Mesenchymal stem cell (in vitro differentiated cells and primary cell): Measurements from ENCODE around the gene SUSD5.
"Not testable (repeated sequence)": the region's sequence is repeated elsewhere in the genome, so short reads cannot be mapped to it uniquely, and the experiment has no call there.

ENCODE experiments used
- DNase-seq: peaks from one replicate; pipeline ENCODE4 v3.0.0-alpha.2; 2013
- H2AFZ ChIP-seq: one replicate; pipeline ENCODE4 v1.6.1; 2013; ENCODE audit warnings: low read depth, mild to moderate bottlenecking, control low read depth, inconsistent platforms, low read length, moderate library complexity
- H2AK5ac ChIP-seq: 2 replicates; pipeline ENCODE4 v1.6.1; 2013; ENCODE audit warnings: low read length, moderate library complexity, mild to moderate bottlenecking, inconsistent platforms; ENCODE audit not compliant: severe bottlenecking
- H2BK120ac ChIP-seq: one replicate; pipeline ENCODE4 v1.6.1; 2013; ENCODE audit warnings: low read depth, mild to moderate bottlenecking, inconsistent platforms, low read length, moderate library complexity
- H2BK12ac ChIP-seq, 2 experiments: one replicate each; pipeline ENCODE4 v1.6.1; 2013; ENCODE audit warnings: inconsistent platforms in 2 of 2, low read length in 2 of 2, mild to moderate bottlenecking in 2 of 2, moderate library complexity in 2 of 2, control low read depth in 1 of 2
- H2BK15ac ChIP-seq: one replicate; pipeline ENCODE4 v1.6.1; 2013; ENCODE audit warnings: mild to moderate bottlenecking, low read depth, inconsistent platforms; ENCODE audit not compliant: poor library complexity, severe bottlenecking
- H2BK5ac ChIP-seq: 2 replicates; pipeline ENCODE4 v1.6.1; 2013; ENCODE audit warnings: low read depth, mild to moderate bottlenecking, low read length, control low read depth, inconsistent platforms; ENCODE audit not compliant: poor library complexity, severe bottlenecking
- H3K14ac ChIP-seq, 2 experiments: one replicate each; pipeline ENCODE4 v1.6.1; 2013; ENCODE audit warnings: inconsistent platforms in 2 of 2, low read length in 2 of 2, control low read depth in 1 of 2, mild to moderate bottlenecking in 1 of 2, moderate library complexity in 1 of 2
- H3K18ac ChIP-seq, 2 experiments: one replicate each; pipeline ENCODE4 v1.6.1; 2013; ENCODE audit warnings: inconsistent platforms in 2 of 2, low read length in 2 of 2, control low read depth in 1 of 2, low read depth in 1 of 2, mild to moderate bottlenecking in 1 of 2
- H3K23ac ChIP-seq, 2 experiments: one replicate each; pipeline ENCODE4 v1.6.1; 2013; ENCODE audit warnings: inconsistent platforms in 2 of 2, low read length in 2 of 2, mild to moderate bottlenecking in 2 of 2, moderate library complexity in 2 of 2, control low read depth in 1 of 2
- H3K27ac ChIP-seq: 2 replicates; pipeline ENCODE4 v1.5.1; 2013; ENCODE audit warnings: mild to moderate bottlenecking, moderate library complexity, low read length, control low read depth, inconsistent platforms; ENCODE audit not compliant: poor library complexity, severe bottlenecking
- H3K27me3 ChIP-seq, 2 experiments: 2 replicates each; pipeline versions ENCODE4 v1.6.1 to v1.7.0; 2013; ENCODE audit warnings: low read length in 2 of 2, mild to moderate bottlenecking in 2 of 2, moderate library complexity in 2 of 2, control low read depth in 1 of 2, inconsistent platforms in 1 of 2; ENCODE audit not compliant: control insufficient read depth in 1 of 2, insufficient read depth in 1 of 2
- H3K36me3 ChIP-seq, 2 experiments: 2 replicates each; pipeline versions ENCODE4 v1.6.1 to v1.7.0; 2013; ENCODE audit warnings: low read length in 2 of 2, control low read depth in 1 of 2, inconsistent platforms in 1 of 2, low read depth in 1 of 2, mild to moderate bottlenecking in 1 of 2; ENCODE audit not compliant: insufficient read depth in 2 of 2, control insufficient read depth in 1 of 2
- H3K4ac ChIP-seq, 2 experiments: one replicate each; pipeline ENCODE4 v1.6.1; 2013; ENCODE audit warnings: inconsistent platforms in 2 of 2, low read length in 2 of 2, mild to moderate bottlenecking in 2 of 2, moderate library complexity in 2 of 2, control low read depth in 1 of 2, low read depth in 1 of 2
- H3K4me1 ChIP-seq: 2 replicates; pipeline ENCODE4 v1.6.1; 2013; ENCODE audit warnings: low read depth, low read length, control low read depth; ENCODE audit not compliant: control insufficient read depth, insufficient read depth
- H3K4me2 ChIP-seq: 2 replicates; pipeline ENCODE4 v1.6.1; 2013; ENCODE audit warnings: low read length, mild to moderate bottlenecking, inconsistent platforms; ENCODE audit not compliant: poor library complexity, severe bottlenecking
- H3K4me3 ChIP-seq, 2 experiments: 2 replicates each; pipeline versions ENCODE4 v1.5.1 to v1.7.0; 2013; ENCODE audit warnings: low read length in 2 of 2, mild to moderate bottlenecking in 2 of 2, control low read depth in 1 of 2, low read depth in 1 of 2; ENCODE audit not compliant: insufficient read depth in 1 of 2
- H3K79me1 ChIP-seq: replicated peaks from 2 replicates; pipeline ENCODE4 v1.6.1; 2013; ENCODE audit warnings: mild to moderate bottlenecking, control low read depth, low read length, inconsistent platforms; ENCODE audit not compliant: poor library complexity, severe bottlenecking
- H3K9ac ChIP-seq: 2 replicates; pipeline ENCODE4 v1.7.0; 2013; ENCODE audit warnings: mild to moderate bottlenecking, low read length, moderate library complexity
- H3K9me3 ChIP-seq: 2 replicates; pipeline ENCODE4 v1.7.0; 2013; ENCODE audit warnings: mild to moderate bottlenecking, low read length; ENCODE audit not compliant: control insufficient read depth
- H4K8ac ChIP-seq: one replicate; pipeline ENCODE4 v1.6.1; 2013; ENCODE audit warnings: inconsistent platforms, mild to moderate bottlenecking, low read length, moderate library complexity
- H4K91ac ChIP-seq: one replicate; pipeline ENCODE4 v1.6.1; 2013; ENCODE audit warnings: mild to moderate bottlenecking, low read length, inconsistent platforms
- WGBS: methylation state at CpG from one replicate; pipeline ENCODE4 v1.1.7; 2013; ENCODE audit warnings: mixed read lengths; 5-methylcytosine and 5-hydroxymethylcytosine counted together

The SUSD5 gene

GRCh38 chr3:33187368-33187634 lies 31.3 kb downstream of the SUSD5 start:
- Histone ChIP-seq H2BK120ac (no peak overlapping the region), H3K4ac (no peak overlapping the region), H3K4me2 (no peak overlapping the region), H4K8ac (no peak overlapping the region), H3K18ac (no peak overlapping the region), H3K36me3 (no peaks in the 10 kb centered on the region), H3K9me3 (no peaks in the 10 kb centered on the region), H3K4me3 (no peak overlapping the region), H2BK12ac (no peak overlapping the region), H3K23ac (no peak overlapping the region), H4K91ac (no peak overlapping the region), H3K9ac (no peak overlapping the region), H3K4me1 (no peaks in the 10 kb centered on the region), H3K27me3 (no peaks in the 10 kb centered on the region), H2AK5ac (no peak overlapping the region), H3K14ac (no peak overlapping the region), H3K79me1 (no peaks in the 10 kb centered on the region), H2BK15ac (no peak overlapping the region), H2BK5ac (no peak overlapping the region), H3K27ac (peak overlapping the region; percentile 15), H2AFZ (no peak overlapping the region)
- DNase-seq = no peak
- 96% methylated on average over 3 of the region's 3 CpGs for WGBS

GRCh38 chr3:33186524-33187367 lies 31.9 kb downstream of the SUSD5 start:
- H3K4ac ChIP-seq = no peak overlapping the region
- 95% methylated on average over 13 of the region's 13 CpGs for WGBS
- H3K9ac ChIP-seq = no peak overlapping the region
- no peaks in the 10 kb centered on the region for H3K4me1 ChIP-seq
- H3K36me3 ChIP-seq = no peaks in the 10 kb centered on the region
- no peak overlapping the region for H3K14ac ChIP-seq
- no peak overlapping the region for H2BK15ac ChIP-seq
- no peak overlapping the region for H3K18ac ChIP-seq
- no peaks in the 10 kb centered on the region for H3K27me3 ChIP-seq
- H3K4me3 ChIP-seq = no peak overlapping the region
- no peak overlapping the region for H2BK120ac ChIP-seq
- no peak overlapping the region for H2BK5ac ChIP-seq
- DNase-seq = peak; percentile 18
- no peak overlapping the region for H4K8ac ChIP-seq
- no peak overlapping the region for H3K23ac ChIP-seq
- H3K27ac ChIP-seq = peak overlapping the region; percentile 15
- H3K9me3 ChIP-seq = no peaks in the 10 kb centered on the region
- H3K4me2 ChIP-seq = no peak overlapping the region
- no peak overlapping the region for H4K91ac ChIP-seq
- no peak overlapping the region for H2AFZ ChIP-seq
- H2AK5ac ChIP-seq = no peak overlapping the region
- no peaks in the 10 kb centered on the region for H3K79me1 ChIP-seq
- H2BK12ac ChIP-seq = no peak overlapping the region

- no peak overlapping the region for H2BK5ac ChIP-seq
- no peak overlapping the region for H2BK15ac ChIP-seq
- H2BK12ac ChIP-seq = no peak overlapping the region
- H4K91ac ChIP-seq = no peak overlapping the region
- H3K4ac ChIP-seq = no peak overlapping the region
- H3K4me3 ChIP-seq = no peak overlapping the region
- H3K18ac ChIP-seq = no peak overlapping the region
- no peak overlapping the region for H2AK5ac ChIP-seq
- H3K4me1 ChIP-seq = no peaks in the 10 kb centered on the region
- H3K23ac ChIP-seq = no peak overlapping the region
- no peak overlapping the region for H3K4me2 ChIP-seq
- H4K8ac ChIP-seq = no peak overlapping the region
- H3K14ac ChIP-seq = no peak overlapping the region
- no peak overlapping the region for H2AFZ ChIP-seq
- no peaks in the 10 kb centered on the region for H3K27me3 ChIP-seq
- no peak overlapping the region for H3K27ac ChIP-seq
- no peaks in the 10 kb centered on the region for H3K79me1 ChIP-seq
- no peak overlapping the region for H2BK120ac ChIP-seq
- no peak for DNase-seq
- no peaks in the 10 kb centered on the region for H3K9me3 ChIP-seq
- WGBS = 68% methylated on average over 2 of the region's 2 CpGs
- no peak overlapping the region for H3K9ac ChIP-seq
- no peaks in the 10 kb centered on the region for H3K36me3 ChIP-seq
Measured at GRCh38 chr3:33184863-33185262, 33.7 kb downstream of the SUSD5 start.

GRCh38 chr3:33181641-33182040 lies 37.0 kb downstream of the SUSD5 start:
- not testable (repeated sequence) for H3K27me3 ChIP-seq, H2AFZ ChIP-seq, H3K9ac ChIP-seq, H3K79me1 ChIP-seq, H3K27ac ChIP-seq, H2AK5ac ChIP-seq, DNase-seq, H3K23ac ChIP-seq, H3K36me3 ChIP-seq, H2BK12ac ChIP-seq, H2BK15ac ChIP-seq, H4K8ac ChIP-seq, H3K18ac ChIP-seq, H3K4me1 ChIP-seq, H3K14ac ChIP-seq, H2BK120ac ChIP-seq, H2BK5ac ChIP-seq, H3K4ac ChIP-seq, H3K9me3 ChIP-seq, H3K4me2 ChIP-seq, H4K91ac ChIP-seq, H3K4me3 ChIP-seq
- WGBS = 100% methylated on average over 1 of the region's 1 CpG
